HG02642 (cell line): ENCODE measurements around the gene FUNDC1.
"Not testable (repeated sequence)": the region's sequence is repeated elsewhere in the genome, so short reads cannot be mapped to it uniquely, and the experiment has no call there.

ENCODE experiments used
- ATAC-seq: cut with Tn5 transposase; IDR thresholded peaks from one replicate; pipeline ENCODE4 v1.9.1; 2021; ENCODE audit warnings: mild to moderate bottlenecking; ENCODE audit not compliant: unreplicated experiment, poor library complexity

The FUNDC1 gene

GRCh38 chrX:44542567-44543325 lies at the start of gene FUNDC1:
TSS of gene FUNDC1 (minus strand) at chrX:44542859. CDS start at chrX:44542832, 27 bp downstream.
- ATAC-seq = peak; percentile 99

GRCh38 chrX:44585866-44586265 lies 43.2 kb upstream of the FUNDC1 start:
- no peak for ATAC-seq

DNA sequence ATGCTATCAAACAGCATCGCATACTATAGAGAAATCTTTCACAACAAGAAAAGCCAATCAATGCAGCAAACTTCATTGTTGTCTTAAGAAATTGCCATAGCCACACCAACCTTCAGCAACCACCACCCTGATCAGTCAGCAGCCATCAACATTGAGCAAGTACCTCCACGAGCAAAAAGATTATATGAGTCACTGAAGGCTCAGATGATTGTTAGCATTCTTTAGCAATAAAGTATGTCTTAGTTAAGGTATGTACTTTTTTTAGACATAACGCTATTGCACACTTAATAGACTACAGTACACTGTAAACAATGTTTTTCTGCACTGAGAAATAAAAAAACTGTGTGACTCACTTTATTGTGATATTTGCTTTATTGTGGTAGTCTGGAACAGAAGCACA lies 37.8 kb upstream of the FUNDC1 start:
- no peak for ATAC-seq

- ATAC-seq = no peak
Observed at GRCh38 chrX:44572340-44572938, 29.8 kb upstream of the FUNDC1 start.

- no peak for ATAC-seq
Observed at GRCh38 chrX:44570522-44570921, 27.9 kb upstream of the FUNDC1 start.

DNA sequence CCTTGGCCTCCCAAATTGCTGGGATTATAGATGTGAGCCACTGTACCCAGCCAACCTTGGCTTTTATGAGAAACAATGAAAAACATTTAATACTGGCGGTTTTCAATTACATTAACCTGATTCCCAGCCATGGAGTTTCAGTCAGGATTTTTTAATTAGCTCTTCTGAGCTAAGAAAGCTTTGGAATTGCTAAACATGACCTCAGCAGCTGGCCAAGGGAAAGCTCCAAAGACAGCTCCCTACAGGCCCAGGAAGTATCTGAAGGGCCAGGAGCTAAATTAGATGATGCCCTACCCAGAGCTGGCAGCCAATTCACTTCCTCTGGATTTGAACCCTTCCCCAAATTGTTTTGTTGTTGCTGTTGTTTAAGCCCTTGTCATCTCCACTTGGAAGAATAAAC lies 26.5 kb upstream of the FUNDC1 start:
- no peak for ATAC-seq

DNA sequence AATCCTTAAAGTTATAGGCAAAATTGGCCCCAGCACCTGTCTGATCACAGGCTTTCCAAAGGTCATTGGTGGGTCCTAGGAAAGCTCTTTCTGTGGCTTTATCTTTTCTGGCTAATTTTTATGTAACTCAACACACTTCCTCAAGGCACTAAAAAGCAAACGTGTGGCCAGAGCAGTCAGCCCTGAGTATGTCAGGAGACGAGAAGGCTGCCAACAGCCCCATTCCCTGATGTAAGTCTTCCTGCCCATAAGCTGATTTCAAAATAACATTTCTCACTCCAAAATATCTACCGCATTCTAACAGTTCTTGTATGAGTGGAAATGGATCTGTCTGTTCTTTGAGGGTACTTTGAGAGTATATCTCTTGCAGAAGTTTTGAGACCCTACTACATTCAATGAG lies 25.5 kb upstream of the FUNDC1 start:
- ATAC-seq = no peak

DNA sequence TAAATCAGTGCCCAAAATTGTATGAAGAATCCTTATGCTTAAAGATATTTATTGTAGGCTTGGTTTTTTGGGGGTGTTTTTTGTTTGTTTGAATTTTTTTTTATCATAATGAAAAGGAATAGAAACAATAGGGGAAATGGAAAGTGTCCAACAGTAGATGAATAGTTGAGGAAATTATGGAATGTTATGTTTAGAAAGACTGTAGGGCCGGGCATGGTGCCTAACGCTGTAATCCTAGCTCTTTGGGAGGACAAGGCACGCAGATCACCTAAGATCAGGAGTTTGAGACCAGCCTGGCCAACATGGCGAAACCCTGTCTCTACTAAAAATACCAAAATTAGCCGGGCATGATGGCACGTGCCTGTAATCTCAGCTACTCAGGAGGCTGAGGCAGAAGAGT lies 19.2 kb upstream of the FUNDC1 start:
- not testable (repeated sequence) for ATAC-seq

DNA sequence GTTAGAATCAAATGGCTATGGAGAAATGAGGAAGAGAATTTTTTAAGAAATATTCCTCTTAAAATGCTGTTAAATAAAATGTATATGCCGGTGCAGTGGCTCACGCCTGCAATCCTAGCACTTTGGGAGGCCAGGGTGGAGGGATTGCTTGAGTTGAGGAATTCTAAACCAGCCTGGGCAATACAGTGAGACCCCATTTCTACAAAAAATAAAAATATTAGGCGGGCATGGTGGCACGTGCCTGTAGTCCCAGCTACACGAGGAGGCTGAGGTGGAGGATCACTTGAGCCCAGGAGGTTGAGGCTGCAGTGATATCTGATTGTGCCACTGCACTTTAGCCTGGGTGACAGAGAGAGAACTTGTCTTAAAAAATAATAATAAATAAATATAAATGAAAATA lies 7.9 kb upstream of the FUNDC1 start:
- no peak for ATAC-seq

DNA sequence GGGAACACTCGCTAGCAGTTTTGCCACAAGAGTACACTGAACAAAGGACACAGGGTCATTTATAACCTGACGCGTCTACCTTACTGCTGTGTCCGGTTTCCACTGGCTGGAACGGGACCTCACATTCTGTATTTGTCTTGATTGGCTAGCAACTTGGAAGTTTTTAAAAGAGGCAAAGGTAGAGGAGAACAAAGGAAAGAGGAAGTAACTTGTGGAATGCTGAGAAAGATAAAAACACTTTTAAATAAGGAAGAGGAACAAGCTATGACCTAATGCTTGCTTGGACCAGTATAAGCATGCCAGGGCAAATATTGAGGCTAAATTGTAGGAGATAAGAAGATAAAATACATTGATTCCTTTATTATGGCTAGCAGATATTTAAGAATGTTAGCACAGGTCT lies 2.8 kb upstream of the FUNDC1 start:
- not testable (repeated sequence) for ATAC-seq

- ATAC-seq = no peak
Observed at GRCh38 chrX:44544036-44544435, 1.4 kb upstream of the FUNDC1 start.

- no peak for ATAC-seq
Observed at GRCh38 chrX:44536198-44536597, 6.5 kb downstream of the FUNDC1 start.

DNA sequence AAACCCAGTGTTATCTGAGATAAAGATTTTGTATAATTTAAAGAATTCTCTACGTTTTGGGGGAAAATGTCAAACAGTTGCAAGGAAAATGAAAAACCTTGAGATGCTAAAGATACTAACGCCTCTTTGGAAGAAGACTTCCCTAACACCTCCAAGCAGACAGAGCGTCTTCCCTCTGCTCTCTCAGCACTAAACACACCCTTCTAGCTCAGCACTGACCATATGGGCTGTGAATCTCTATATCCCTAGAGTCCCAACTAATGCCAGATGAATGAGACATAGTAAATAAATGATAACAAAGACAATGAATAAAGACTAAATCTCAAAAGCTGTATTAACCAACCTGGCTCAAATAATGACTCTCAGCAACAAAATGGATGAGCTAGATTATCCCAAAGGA lies 13.3 kb downstream of the FUNDC1 start:
- ATAC-seq = no peak

DNA sequence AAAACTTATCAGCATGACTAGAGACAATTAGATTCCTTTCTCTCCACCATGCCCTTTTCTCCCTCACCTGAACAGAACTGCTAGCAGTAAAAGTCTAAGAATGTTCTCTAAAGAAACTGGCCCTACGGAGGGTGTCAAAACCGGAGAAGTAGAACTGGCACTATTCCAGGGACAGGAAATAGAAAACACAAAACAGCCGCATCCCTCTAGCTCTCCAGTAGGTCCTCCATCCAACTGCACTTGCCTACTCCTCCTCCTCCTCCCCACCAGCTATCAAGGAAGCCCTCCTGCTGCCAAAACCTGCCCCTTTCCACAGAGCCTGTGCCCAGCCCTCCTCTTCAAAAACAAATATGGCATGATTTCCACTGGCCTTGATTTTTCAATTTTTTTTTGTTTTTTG lies 28.4 kb downstream of the FUNDC1 start:
- ATAC-seq = no peak

DNA sequence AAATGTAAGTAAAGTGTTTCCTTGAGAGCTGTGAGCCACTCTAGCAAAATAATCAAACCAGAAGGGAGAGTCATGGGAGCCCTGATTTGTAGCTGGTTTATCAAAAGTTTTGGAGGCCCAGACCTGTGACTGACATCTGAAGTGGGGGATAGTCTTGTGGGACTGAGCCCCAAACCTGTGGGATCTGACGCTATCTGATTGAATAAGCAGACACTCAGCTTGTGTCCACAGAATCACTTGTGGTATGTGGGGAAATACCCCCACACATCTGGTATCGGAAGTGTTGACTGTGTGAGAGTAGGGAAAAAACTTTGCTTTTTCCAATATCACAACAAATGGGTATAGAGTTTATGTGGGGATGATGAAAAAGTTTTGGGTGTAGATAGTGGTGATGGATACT lies 35.4 kb downstream of the FUNDC1 start:
- ATAC-seq = no peak

DNA sequence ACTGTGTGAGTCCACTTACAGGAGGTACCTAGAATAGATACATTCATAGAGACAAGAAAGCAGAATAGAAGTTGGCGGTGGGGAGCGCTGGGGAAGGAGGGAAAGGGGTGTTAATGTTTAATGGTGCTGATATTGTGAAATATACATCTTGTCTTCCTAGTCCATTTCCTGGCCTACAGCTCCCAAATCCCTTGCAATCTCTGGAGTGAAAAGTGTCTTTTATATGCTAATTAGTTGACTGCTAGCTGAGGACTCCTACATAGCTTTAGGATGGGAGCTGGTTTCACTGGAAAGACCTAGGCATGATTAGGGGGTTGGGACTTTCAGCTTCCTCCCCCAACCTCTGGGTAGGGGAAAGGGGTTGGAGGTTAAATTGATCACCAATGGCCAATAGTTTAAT lies 36.0 kb downstream of the FUNDC1 start:
- ATAC-seq = no peak

DNA sequence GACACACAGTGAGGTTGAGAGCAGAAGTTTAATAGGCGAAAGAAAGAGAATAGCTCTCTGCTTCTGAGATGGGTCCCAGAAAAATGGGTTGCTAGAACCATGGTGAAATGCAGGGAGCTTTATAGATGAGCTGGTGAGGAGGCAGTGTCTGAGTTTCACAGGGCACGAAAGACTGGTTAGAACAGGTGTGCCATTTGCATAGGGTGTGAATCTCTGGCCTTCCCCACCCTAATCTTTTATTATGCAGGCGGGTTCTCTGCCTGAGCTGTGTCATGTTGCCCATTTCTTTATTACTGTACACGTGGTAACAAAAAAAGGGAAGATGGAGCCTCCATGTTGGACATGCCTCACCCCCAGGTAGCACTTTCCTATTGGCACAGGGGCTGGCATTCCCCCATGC lies 39.1 kb downstream of the FUNDC1 start:
- ATAC-seq = no peak

DNA sequence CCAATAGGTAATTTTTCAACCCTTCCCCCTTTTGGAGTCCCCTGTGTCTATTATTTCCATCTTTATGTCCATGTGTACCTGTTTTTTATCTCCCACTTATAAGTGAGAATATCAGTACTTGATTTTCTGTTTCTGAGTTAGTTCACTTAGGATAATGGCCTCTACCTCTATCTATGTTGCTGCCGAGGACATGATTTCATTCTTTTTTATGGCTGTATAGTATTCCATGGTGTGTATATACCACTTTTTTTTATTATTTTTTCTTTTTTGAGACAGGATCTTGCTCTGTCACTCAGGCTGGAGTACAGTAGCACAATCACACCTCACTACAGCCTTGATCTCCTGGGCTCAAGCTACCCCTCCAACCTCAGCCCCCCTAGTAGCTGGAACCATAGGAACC lies 47.6 kb downstream of the FUNDC1 start:
- ATAC-seq = no peak

GRCh38 chrX:44494357-44494756 lies 48.3 kb downstream of the FUNDC1 start:
- no peak for ATAC-seq

- no peak for ATAC-seq
Observed at GRCh38 chrX:44489515-44489914, 53.1 kb downstream of the FUNDC1 start.

GRCh38 chrX:44484607-44485146 lies 58.0 kb downstream of the FUNDC1 start:
- ATAC-seq = no peak
